Natural killer cell (primary cell): Measurements from ENCODE around the gene STPG3. TPM values are rescaled to one million over a fixed set of nuclear protein-coding genes. Genes with fewer than 3 reads are reported as not detected.

Source experiments
- ATAC-seq, 3 donors: fragments of 150-1000 bp in 2 of 3; fragments of 200-7000 bp in 1 of 3; cut with Tn5 transposase; 1 replicate in 1 of 3; 2 replicates in 2 of 3; pipeline ENCODE4 v1.10.0; 2021; ENCODE audit warnings: mild to moderate bottlenecking in 2 of 3, moderate library complexity in 2 of 3
- DNase-seq, 2 donors: peaks; one replicate each; pipeline versions ENCODE4 v3.0.0 to v3.0.0-alpha.2; 2013 to 2021; ENCODE audit warnings: mixed read lengths in 1 of 2
- H3K27ac ChIP-seq: one replicate; pipeline ENCODE4 v1.5.1; 2013; ENCODE audit warnings: mild to moderate bottlenecking, low read length
- H3K27me3 ChIP-seq: one replicate; pipeline ENCODE4 v1.6.1; 2013; ENCODE audit warnings: low read length; ENCODE audit not compliant: control insufficient read depth, insufficient read depth
- H3K36me3 ChIP-seq: one replicate; pipeline ENCODE4 v1.6.1; 2013; ENCODE audit warnings: low read length; ENCODE audit not compliant: control insufficient read depth, insufficient read depth
- H3K4me1 ChIP-seq: one replicate; pipeline ENCODE4 v1.6.1; 2013; ENCODE audit warnings: low read length; ENCODE audit not compliant: control insufficient read depth, insufficient read depth
- H3K4me3 ChIP-seq: one replicate; pipeline ENCODE4 v1.5.1; 2013; ENCODE audit warnings: low read length
- H3K9me3 ChIP-seq: one replicate; pipeline ENCODE4 v1.6.1; 2013; ENCODE audit warnings: low read length; ENCODE audit not compliant: control insufficient read depth, insufficient read depth
- H3K27ac Mint-ChIP-seq, 2 donors: one replicate each; pipeline ENCODE4 v1.8.0; 2022; ENCODE audit warnings: mild to moderate bottlenecking in 2 of 2, mixed read lengths in 2 of 2, moderate library complexity in 1 of 2
- H3K27me3 Mint-ChIP-seq, 2 donors: one replicate each; pipeline ENCODE4 v1.8.0; 2022; ENCODE audit warnings: low read depth in 2 of 2, mixed read lengths in 2 of 2
- H3K36me3 Mint-ChIP-seq: one replicate; pipeline ENCODE4 v1.8.0; 2022; ENCODE audit warnings: mixed read lengths
- H3K4me1 Mint-ChIP-seq, 2 donors: one replicate each; pipeline ENCODE4 v1.8.0; 2022; ENCODE audit warnings: mixed read lengths in 2 of 2
- H3K4me3 Mint-ChIP-seq: one replicate; pipeline ENCODE4 v1.8.0; 2022; ENCODE audit warnings: mild to moderate bottlenecking, moderate library complexity, mixed read lengths
- H3K9me3 Mint-ChIP-seq, 2 donors: one replicate each; pipeline ENCODE4 v1.8.0; 2022; ENCODE audit warnings: mixed read lengths in 2 of 2
- CTCF ChIP-seq: fragments of 200-600 bp; IDR thresholded peaks from one replicate; pipeline ENCODE4 v1.8.0; 2022; ENCODE audit warnings: antibody characterized with exemption
- WGBS: methylation state at CpG from one replicate; pipeline ENCODE4 v1.1.7; 2013; ENCODE audit warnings: missing lambda C conversion rate; ENCODE audit not compliant: insufficient coverage; 5-methylcytosine and 5-hydroxymethylcytosine counted together
- intact Hi-C: fragments of 100-400 bp; cut with micrococcal nuclease; formaldehyde crosslinking; loops from one replicate; pipeline ENCODE4 v1.14.2; 2022
- total RNA-seq, 4 donors: library from RNA; stranded (reverse); fragments of 120-200 nt in 1 of 4; gene quantifications; one replicate each; pipeline versions ENCODE4 v1.2.3 to v1.2.4, GENCODE V29; 2013 to 2022

The STPG3 gene
- total RNA-seq, 3 donors from 2014 or later (not counting 1 experiment from before 2014, with no cell fraction given) = not detected

- Mint-ChIP-seq H3K4me3 (no peak overlapping the region), H3K4me1 (peaks cover 5 to 9% of the 10 kb centered on the region in 2 donors), H3K27me3 (peaks cover 0 to 7% of the 10 kb centered on the region in 2 donors), H3K9me3 (no peaks in the 10 kb centered on the region), H3K36me3 (no peaks in the 10 kb centered on the region), H3K27ac (no peak overlapping the region)
- H3K27me3 ChIP-seq = peaks cover 9% of the 10 kb centered on the region
- peaks cover 15% of the 10 kb centered on the region for H3K4me1 ChIP-seq
- H3K27ac ChIP-seq = no peak overlapping the region
- no peak for DNase-seq
- intact Hi-C loops = loop anchor here (5.0 kb wide), 2 partner anchors 113 to 183 kb away; partner anchors contain the start of gene NPDC1
- H3K36me3 ChIP-seq = no peaks in the 10 kb centered on the region
- H3K9me3 ChIP-seq = no peaks in the 10 kb centered on the region
- no peak for ATAC-seq
- 64% methylated on average over 31 of the region's 31 CpGs for WGBS
- no peak for TF ChIP-seq CTCF
- H3K4me3 ChIP-seq = no peak overlapping the region
These were observed 21.0 kb upstream of the STPG3 start for GRCh38 chr9:137229903-137230704.

GRCh38 chr9:137230705-137231371 lies 20.2 kb upstream of the STPG3 start, which contains the start of gene SLC34A3:
SLC34A3 (plus strand) TSS chr9:137230901; CDS start chr9:137231703, 802 bp downstream.
- Histone ChIP-seq H3K9me3 (no peaks in the 10 kb centered on the region), H3K4me3 (no peak within 1 kb of the TSS), H3K4me1 (peaks cover 21% of the 10 kb centered on the region), H3K27me3 (peaks cover 9% of the 10 kb centered on the region), H3K27ac (no peak within 1 kb of the TSS), H3K36me3 (no peaks in the 10 kb centered on the region)
- WGBS = 84% methylated on average over 14 of the region's 14 CpGs
- no peaks in the 10 kb centered on the region for H3K9me3 Mint-ChIP-seq
- no peak for ATAC-seq
- no peaks in the 10 kb centered on the region for H3K36me3 Mint-ChIP-seq
- peaks cover 0 to 9% of the 10 kb centered on the region in 2 donors for H3K27me3 Mint-ChIP-seq
- intact Hi-C loops = no loop called here
- no peak for DNase-seq
- TF ChIP-seq CTCF = no peak
- H3K27ac Mint-ChIP-seq = no peak within 1 kb of the TSS
- H3K4me3 Mint-ChIP-seq = no peak within 1 kb of the TSS
- H3K4me1 Mint-ChIP-seq = peaks cover 5 to 13% of the 10 kb centered on the region in 2 donors

GRCh38 chr9:137231372-137232039 lies 19.6 kb upstream of the STPG3 start:
- Histone ChIP-seq H3K9me3 (no peaks in the 10 kb centered on the region), H3K4me1 (peaks cover 28% of the 10 kb centered on the region), H3K4me3 (no peak overlapping the region), H3K36me3 (no peaks in the 10 kb centered on the region), H3K27ac (no peak overlapping the region), H3K27me3 (peaks cover 9% of the 10 kb centered on the region)
- ATAC-seq (no peak), DNase-seq (no peak)
- Mint-ChIP-seq H3K36me3 (no peaks in the 10 kb centered on the region), H3K27me3 (peaks cover 0 to 9% of the 10 kb centered on the region in 2 donors), H3K27ac (no peak overlapping the region), H3K4me1 (peaks cover 5 to 13% of the 10 kb centered on the region in 2 donors), H3K9me3 (no peaks in the 10 kb centered on the region), H3K4me3 (no peak overlapping the region)
- intact Hi-C loops = no loop called here
- 91% methylated on average over 23 of the region's 23 CpGs for WGBS
- no peak for TF ChIP-seq CTCF
